ENCODE measurements around the gene CRIM1. TPM values are rescaled to one million over a fixed set of nuclear protein-coding genes. Genes with fewer than 3 reads are reported as not detected.

CRIM1 gene
- polyA plus RNA-seq, 2 of the 4 experiments (the other 2 are of a cell fraction), result 127 to 208 TPM

GRCh38 chr2:36476411-36476810 is 120.8 kb downstream of the CRIM1 start:
- CTCF ChIA-PET, result interaction anchor here (1.3 to 6.2 kb wide), 2 partner anchors 16 kb away, joined by 3 to 36 read pairs; no protein-coding TSS in a partner anchor
- TF ChIP-seq MAFK (IDR thresholded peaks at IDR 0.05; ENCODE audit: partially characterized antibody), result no peak
- TF ChIP-seq HES2 (IDR thresholded peaks at IDR 0.05), result no peak
- no peak for TF ChIP-seq HOXB5 (CRISPR knock-in tag; IDR thresholded peaks at IDR 0.05)
- TF ChIP-seq RNF2 (IDR thresholded peaks at IDR 0.05; ENCODE audit: borderline replicate concordance, low read depth), result no peak
- Histone ChIP-seq H3K4me3 (no peak overlapping the region), H3K27ac (peak overlapping the region; percentile 44 to 78; a peak in 4 of 6 replicates), H3K4me1 (peaks cover 47% of the 10 kb centered on the region), H3K9me3 (peaks cover 64% of the 10 kb centered on the region), H3K4me2 (no peak overlapping the region)
- no peak for ATAC-seq
- no peak for DNase-seq (ENCODE audit: low read depth in 1 of 2, low spot score in 1 of 2)
- no peak for FAIRE-seq
- POLR2A ChIA-PET, result no interaction called here

- 93% methylated on average over 4 of the region's 4 CpGs for WGBS (ENCODE audit: missing lambda C conversion rate)
- POLR2A ChIA-PET, result no interaction called here
- FAIRE-seq (no peak), ATAC-seq (no peak), DNase-seq (ENCODE audit: low read depth in 1 of 2, low spot score in 1 of 2) (no peak)
- CTCF ChIA-PET, result interaction anchor here (1.0 to 1.3 kb wide), 2 partner anchors 8 to 17 kb away, joined by 3 read pairs; no protein-coding TSS in a partner anchor
- H3K9me3 ChIP-seq, result peaks cover 56% of the 10 kb centered on the region
- peak overlapping the region; percentile 55; the same call in 2 of the 3 replicates for H3K4me2 ChIP-seq
- H3K27ac ChIP-seq, result peak overlapping the region; percentile 78 to 88
- no peak overlapping the region for H3K4me3 ChIP-seq
- peaks cover 56% of the 10 kb centered on the region for H3K4me1 ChIP-seq
- TF ChIP-seq HOXB13 (CRISPR knock-in tag; IDR thresholded peaks at IDR 0.05; ENCODE audit: low read depth) (no peak), MAX (IDR thresholded peaks at IDR 0.05) (0 out of 2 replicates have a peak, but pooled peaks have one; percentile 32), POLR2A (IDR thresholded peaks at IDR 0.05; ENCODE audit: low read length) (no peak), PHF8 (IDR thresholded peaks at IDR 0.05; ENCODE audit: borderline replicate concordance, low read depth) (no peak)
These were observed 121.7 kb downstream of the CRIM1 start for GRCh38 chr2:36477315-36477714.

GRCh38 chr2:36477746-36478145 is 122.2 kb downstream of the CRIM1 start:
- peaks cover 51% of the 10 kb centered on the region for H3K9me3 ChIP-seq
- H3K4me3 ChIP-seq, result peak overlapping the region; percentile 2; the same call in 1 of the 3 replicates
- DNase-seq (ENCODE audit: low read depth in 1 of 2, low spot score in 1 of 2) (no peak), ATAC-seq (peak in 1 of 2 experiments; percentile 19; a peak in 2 of 6 replicates), FAIRE-seq (no peak)
- 43% methylated on average over 2 of the region's 2 CpGs for WGBS (ENCODE audit: missing lambda C conversion rate)
- CTCF ChIA-PET, result interaction anchor here (1.0 to 1.3 kb wide), 2 partner anchors 8 to 18 kb away, joined by 3 read pairs; no protein-coding TSS in a partner anchor
- TF ChIP-seq KDM1A (IDR thresholded peaks at IDR 0.05; ENCODE audit: low read depth) (no peak), JUNB (IDR thresholded peaks at IDR 0.05) (no peak), SMC3 (IDR thresholded peaks at IDR 0.05) (no peak), HOXB13 (CRISPR knock-in tag; IDR thresholded peaks at IDR 0.05; ENCODE audit: low read depth) (peak; percentile 56; the same call in 1 of the 2 replicates), JUN (IDR thresholded peaks at IDR 0.05) (peak in 1 of 2 experiments; percentile 7; a peak in 2 of 5 replicates), HOXB5 (CRISPR knock-in tag; IDR thresholded peaks at IDR 0.05) (peak; percentile 36; the same call in 1 of the 2 replicates), CEBPB (IDR thresholded peaks at IDR 0.05) (no peak), HES2 (IDR thresholded peaks at IDR 0.05) (no peak)
- peak overlapping the region; percentile 78 to 88 for H3K27ac ChIP-seq
- peak overlapping the region; percentile 55 for H3K4me2 ChIP-seq
- POLR2A ChIA-PET, result no interaction called here
- H3K4me1 ChIP-seq, result peaks cover 60% of the 10 kb centered on the region

- H3K4me2 ChIP-seq, result peak overlapping the region; percentile 55
- 6% methylated on average over 4 of the region's 4 CpGs for WGBS (ENCODE audit: missing lambda C conversion rate)
- H3K27ac ChIP-seq, result peak overlapping the region; percentile 78 to 88
- CTCF ChIA-PET, result interaction anchor here (1.9 kb wide), 1 partner anchor 12 kb away, joined by 9 read pairs; no protein-coding TSS in a partner anchor
- H3K4me1 ChIP-seq, result peaks cover 66% of the 10 kb centered on the region
- peak; percentile 78 for FAIRE-seq
- DNase-seq (ENCODE audit: low read depth in 1 of 2, low spot score in 1 of 2), result peak; percentile 57 to 83
- no peak overlapping the region for H3K4me3 ChIP-seq
- peak; percentile 82 to 91 for ATAC-seq
- POLR2A ChIA-PET, result no interaction called here
- peaks cover 45% of the 10 kb centered on the region for H3K9me3 ChIP-seq
- TF ChIP-seq POLR2AphosphoS2 (conservative IDR thresholded peaks at IDR 0.05; ENCODE audit: low read length) (no peak), ZFP36 (IDR thresholded peaks at IDR 0.05; ENCODE audit: borderline replicate concordance, partially characterized antibody) (no peak), SMC3 (IDR thresholded peaks at IDR 0.05) (no peak), CTCF (IDR thresholded peaks at IDR 0.05) (no peak), CBX2 (IDR thresholded peaks at IDR 0.05; ENCODE audit: borderline replicate concordance, low read depth) (no peak), KDM5A (IDR thresholded peaks at IDR 0.05) (no peak), PBX3 (IDR thresholded peaks at IDR 0.05) (no peak), ZSCAN20 (CRISPR knock-in tag; IDR thresholded peaks at IDR 0.05) (no peak), CEBPB (IDR thresholded peaks at IDR 0.05) (peak in 1 of 2 experiments; percentile 60; a peak in 1 of 4 replicates), MAFK (IDR thresholded peaks at IDR 0.05; ENCODE audit: partially characterized antibody) (peak; percentile 34), EP300 (IDR thresholded peaks at IDR 0.05) (peak; percentile 39 to 83; a peak in 3 of 5 replicates), BCL3 (IDR thresholded peaks at IDR 0.05) (0 out of 3 replicates have a peak, but pooled peaks have one; percentile 42)
These were observed 122.8 kb downstream of the CRIM1 start for GRCh38 chr2:36478332-36478738.
